ENCODE measurements around the gene TSNAX.

DNA sequence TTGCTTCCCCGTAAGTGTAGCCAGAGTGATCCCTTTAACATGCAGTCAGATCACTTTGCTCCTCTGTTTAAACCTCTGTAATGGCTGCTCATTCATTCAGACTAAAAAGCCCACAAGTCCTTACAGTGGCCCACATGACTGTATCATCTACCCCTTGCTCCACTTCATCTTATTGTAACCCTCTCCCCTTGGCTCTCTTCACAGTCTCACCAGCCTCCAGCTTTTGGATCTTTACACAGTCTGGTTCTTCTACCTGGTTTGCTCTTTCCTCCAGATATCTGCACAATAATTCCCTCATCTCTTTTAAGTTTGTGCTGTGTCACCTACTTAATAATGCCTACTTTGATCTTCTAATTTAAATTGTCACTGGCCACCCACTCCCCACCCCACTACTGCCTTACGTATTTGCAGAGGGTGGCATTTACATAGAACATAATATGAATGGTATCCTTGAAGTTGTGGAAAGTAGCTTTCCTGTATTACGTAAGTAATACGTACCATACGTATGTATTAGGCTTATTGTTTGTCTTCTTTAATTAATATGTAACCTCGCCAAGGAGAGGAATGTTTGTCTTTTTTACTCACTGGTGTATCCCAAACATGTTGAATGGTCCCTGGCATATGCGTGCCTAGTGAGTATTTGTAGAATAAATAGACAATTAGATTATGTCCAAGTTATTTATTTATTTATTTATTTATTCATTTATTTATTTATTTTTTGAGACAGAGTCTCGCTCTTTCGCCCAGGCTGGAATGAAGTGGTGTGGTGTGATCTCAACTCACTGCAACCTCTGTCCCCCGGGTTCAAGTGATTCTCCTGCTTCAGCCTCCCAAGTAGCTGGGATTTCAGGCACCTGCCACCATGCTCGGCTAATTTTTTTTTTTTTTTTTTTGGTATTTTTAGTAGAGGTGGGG is 48.6 kb downstream of the TSNAX start:
- TF ChIP-seq, protein P1, sequence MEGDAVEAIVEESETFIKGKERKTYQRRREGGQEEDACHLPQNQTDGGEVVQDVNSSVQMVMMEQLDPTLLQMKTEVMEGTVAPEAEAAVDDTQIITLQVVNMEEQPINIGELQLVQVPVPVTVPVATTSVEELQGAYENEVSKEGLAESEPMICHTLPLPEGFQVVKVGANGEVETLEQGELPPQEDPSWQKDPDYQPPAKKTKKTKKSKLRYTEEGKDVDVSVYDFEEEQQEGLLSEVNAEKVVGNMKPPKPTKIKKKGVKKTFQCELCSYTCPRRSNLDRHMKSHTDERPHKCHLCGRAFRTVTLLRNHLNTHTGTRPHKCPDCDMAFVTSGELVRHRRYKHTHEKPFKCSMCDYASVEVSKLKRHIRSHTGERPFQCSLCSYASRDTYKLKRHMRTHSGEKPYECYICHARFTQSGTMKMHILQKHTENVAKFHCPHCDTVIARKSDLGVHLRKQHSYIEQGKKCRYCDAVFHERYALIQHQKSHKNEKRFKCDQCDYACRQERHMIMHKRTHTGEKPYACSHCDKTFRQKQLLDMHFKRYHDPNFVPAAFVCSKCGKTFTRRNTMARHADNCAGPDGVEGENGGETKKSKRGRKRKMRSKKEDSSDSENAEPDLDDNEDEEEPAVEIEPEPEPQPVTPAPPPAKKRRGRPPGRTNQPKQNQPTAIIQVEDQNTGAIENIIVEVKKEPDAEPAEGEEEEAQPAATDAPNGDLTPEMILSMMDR (conservative IDR thresholded peaks at IDR 0.05; ENCODE audit: low read depth, low read length): no peak
- TF ChIP-seq EZH2 (IDR thresholded peaks at IDR 0.05; ENCODE audit: borderline replicate concordance, low read depth, low read length, poor library complexity, severe bottlenecking): no peak
